ENCODE results near the gene NBAS. TPM values are rescaled to one million over a fixed set of nuclear protein-coding genes. Genes with fewer than 3 reads are reported as not detected.

The NBAS gene
- total RNA-seq, 1 experiment from 2014 or later = 46.4 TPM

GRCh38 chr2:15559379-15560139 lies 1.6 kb downstream of the NBAS start:
- no peaks in the 10 kb centered on the region for H3K27me3 Mint-ChIP-seq (ENCODE audit: insufficient read depth, unreplicated experiment)
- H3K4me1 Mint-ChIP-seq (ENCODE audit: insufficient read depth, unreplicated experiment) = peaks cover 30% of the 10 kb centered on the region
- CTCF ChIA-PET = interaction anchor here (0.7 to 4.7 kb wide), 4 partner anchors 17 to 123 kb away, joined by 3 to 34 read pairs (median 9); no protein-coding TSS in a partner anchor
- peak overlapping the region; percentile 98 for H3K4me3 Mint-ChIP-seq (ENCODE audit: unreplicated experiment)
- peaks cover 6% of the 10 kb centered on the region for H3K36me3 Mint-ChIP-seq (ENCODE audit: insufficient read depth, unreplicated experiment)
- H3K9me3 Mint-ChIP-seq (ENCODE audit: unreplicated experiment) = no peaks in the 10 kb centered on the region
- peak overlapping the region; percentile 94 for H3K27ac Mint-ChIP-seq (ENCODE audit: low read depth, unreplicated experiment)
- no TSS peak for BruUV-seq (replicated peaks)
- intact Hi-C loops (cut with micrococcal nuclease) = loop anchor here (2.0 kb wide), 1 partner anchor 31 kb away; the partner anchor contains the start of gene DDX1
- no peak for TF ChIP-seq CTCF (IDR thresholded peaks at IDR 0.05; ENCODE audit: unreplicated experiment)
- POLR2A ChIA-PET = interaction anchor here (0.7 to 1.8 kb wide), 3 partner anchors 12 to 181 kb away, joined by 4 to 10 read pairs (median 4); no protein-coding TSS in a partner anchor
- no peak for DNase-seq (ENCODE audit: unreplicated experiment)

- POLR2A ChIA-PET = no interaction called here
- H3K4me1 Mint-ChIP-seq (ENCODE audit: insufficient read depth, unreplicated experiment) = peaks cover 26% of the 10 kb centered on the region
- H3K27ac Mint-ChIP-seq (ENCODE audit: low read depth, unreplicated experiment) = no peak overlapping the region
- intact Hi-C loops (cut with micrococcal nuclease) = no loop called here
- no peaks in the 10 kb centered on the region for H3K9me3 Mint-ChIP-seq (ENCODE audit: unreplicated experiment)
- CTCF ChIA-PET = interaction anchor here (1.0 to 1.9 kb wide), 4 partner anchors 18 to 32 kb away, joined by 3 to 15 read pairs (median 5); no protein-coding TSS in a partner anchor
- no peak for TF ChIP-seq CTCF (IDR thresholded peaks at IDR 0.05; ENCODE audit: unreplicated experiment)
- no TSS peak for BruUV-seq (replicated peaks)
- no peak for DNase-seq (ENCODE audit: unreplicated experiment)
- no peaks in the 10 kb centered on the region for H3K27me3 Mint-ChIP-seq (ENCODE audit: insufficient read depth, unreplicated experiment)
- H3K4me3 Mint-ChIP-seq (ENCODE audit: unreplicated experiment) = no peak overlapping the region
- peaks cover 8% of the 10 kb centered on the region for H3K36me3 Mint-ChIP-seq (ENCODE audit: insufficient read depth, unreplicated experiment)
Measured at GRCh38 chr2:15557887-15558311, 3.2 kb downstream of the NBAS start.

- Mint-ChIP-seq H3K27me3 (ENCODE audit: insufficient read depth, unreplicated experiment) (no peaks in the 10 kb centered on the region), H3K9me3 (ENCODE audit: unreplicated experiment) (no peaks in the 10 kb centered on the region), H3K4me3 (ENCODE audit: unreplicated experiment) (no peak overlapping the region), H3K4me1 (ENCODE audit: insufficient read depth, unreplicated experiment) (peaks cover 16% of the 10 kb centered on the region), H3K36me3 (ENCODE audit: insufficient read depth, unreplicated experiment) (peaks cover 18% of the 10 kb centered on the region), H3K27ac (ENCODE audit: low read depth, unreplicated experiment) (no peak overlapping the region)
- no TSS peak for BruUV-seq (replicated peaks)
- TF ChIP-seq CTCF (IDR thresholded peaks at IDR 0.05; ENCODE audit: unreplicated experiment) = no peak
- CTCF ChIA-PET = interaction anchor here (0.6 to 1.3 kb wide), 2 partner anchors 21 to 709 kb away, joined by 3 to 4 read pairs; no protein-coding TSS in a partner anchor
- intact Hi-C loops (cut with micrococcal nuclease) = no loop called here
- no peak for DNase-seq (ENCODE audit: unreplicated experiment)
- POLR2A ChIA-PET = no interaction called here
Measured at GRCh38 chr2:15556311-15556930, 4.7 kb downstream of the NBAS start.

GRCh38 chr2:15555760-15556193 lies 5.4 kb downstream of the NBAS start:
- intact Hi-C loops (cut with micrococcal nuclease) = no loop called here
- TF ChIP-seq CTCF (IDR thresholded peaks at IDR 0.05; ENCODE audit: unreplicated experiment) = no peak

More at GRCh38 chr2:15555760-15556193, 5.4 kb downstream of the NBAS start:
- Mint-ChIP-seq H3K27me3 (ENCODE audit: insufficient read depth, unreplicated experiment) (no peaks in the 10 kb centered on the region), H3K4me1 (ENCODE audit: insufficient read depth, unreplicated experiment) (peaks cover 14% of the 10 kb centered on the region), H3K4me3 (ENCODE audit: unreplicated experiment) (no peak overlapping the region), H3K36me3 (ENCODE audit: insufficient read depth, unreplicated experiment) (peaks cover 18% of the 10 kb centered on the region), H3K9me3 (ENCODE audit: unreplicated experiment) (no peaks in the 10 kb centered on the region), H3K27ac (ENCODE audit: low read depth, unreplicated experiment) (no peak overlapping the region)
- ChIA-PET POLR2A (no interaction called here), CTCF (interaction anchor here (0.6 to 1.3 kb wide), 2 partner anchors 22 to 709 kb away, joined by 3 to 4 read pairs; no protein-coding TSS in a partner anchor)
- no TSS peak for BruUV-seq (replicated peaks)
- no peak for DNase-seq (ENCODE audit: unreplicated experiment)

Data from MCF 10A (cell line).